Stimulated activated CD4-positive, alpha-beta T cell treated with anti-CD3 and anti-CD28 coated beads, Interleukin-1b, Interleukin-23, amount 100 ng/mL, for 48 hours (primary cell): ENCODE data around the gene SCN1B.
"Not testable (repeated sequence)": the region's sequence is repeated elsewhere in the genome, so short reads cannot be mapped to it uniquely, and the experiment has no call there.

Source experiments
- DNase-seq: peaks from one replicate; pipeline ENCODE4 v3.0.0-alpha.2; 2020

SCN1B gene

DNA sequence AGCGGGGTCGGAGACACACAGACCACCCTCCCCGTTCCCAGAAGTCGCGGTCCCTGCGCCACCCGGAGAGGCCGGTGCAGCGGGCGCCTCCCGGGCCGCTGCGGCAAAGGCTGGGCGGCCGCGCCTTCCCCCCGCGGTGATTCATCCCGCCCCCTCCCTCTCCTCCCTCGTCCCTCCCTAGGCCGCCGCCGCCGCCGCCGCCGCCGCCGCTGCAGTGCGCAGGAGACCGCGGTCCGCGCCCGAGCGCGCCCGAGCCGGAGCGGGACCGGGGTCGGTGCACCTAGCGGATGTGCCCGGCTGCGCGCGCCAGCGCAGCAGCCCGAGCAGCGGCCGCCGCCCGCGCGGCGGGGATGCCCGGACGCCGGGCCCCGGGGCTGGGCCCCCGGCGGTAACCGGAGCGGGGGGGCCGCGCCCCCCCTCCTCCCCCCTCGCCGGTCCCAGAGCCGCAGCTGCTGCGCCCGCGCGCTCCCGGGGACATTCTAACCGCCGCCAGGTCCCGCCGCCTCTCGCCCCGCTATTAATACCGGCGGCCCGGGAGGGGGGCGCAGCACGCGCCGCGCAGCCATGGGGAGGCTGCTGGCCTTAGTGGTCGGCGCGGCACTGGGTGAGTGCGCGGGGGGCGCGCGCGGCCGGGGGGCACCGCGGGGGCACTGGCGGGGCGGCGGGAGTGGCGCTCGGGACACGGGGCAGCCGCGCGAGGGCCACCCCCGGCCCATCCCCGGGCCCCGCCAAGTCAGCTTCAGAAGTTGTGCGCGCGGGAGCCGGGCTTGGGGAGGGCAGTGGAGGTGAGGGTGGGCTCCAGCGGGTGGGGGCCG is at the start of gene SCN1B:
SCN1B (plus strand) TSS at position 214 of the 815 bp plus-strand sequence; CDS start at position 565, 351 bp downstream.
- peak; percentile 77 for DNase-seq

GRCh38 chr19:34982275-34982674 is 48.0 kb upstream of the SCN1B start:
- DNase-seq: no peak

DNA sequence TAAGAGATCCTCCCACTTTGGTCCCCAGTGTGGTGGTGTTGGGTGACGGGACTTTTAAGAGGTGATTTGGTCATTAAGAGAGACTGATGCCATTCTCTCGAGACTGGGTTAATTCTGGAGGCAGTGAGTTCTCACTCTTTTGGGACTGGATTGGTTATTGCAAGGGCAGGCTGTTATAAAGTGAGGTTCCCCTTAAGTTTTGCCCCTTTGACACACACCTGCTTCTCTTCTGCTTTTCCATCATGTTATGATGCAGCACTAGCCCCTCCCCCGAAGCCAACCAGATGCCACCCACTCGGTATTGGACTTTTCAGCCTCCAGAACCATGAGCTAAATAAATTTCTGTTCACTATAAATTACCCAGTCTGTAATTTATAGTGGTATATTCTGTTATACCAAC is 46.5 kb upstream of the SCN1B start:
- DNase-seq: no peak

DNA sequence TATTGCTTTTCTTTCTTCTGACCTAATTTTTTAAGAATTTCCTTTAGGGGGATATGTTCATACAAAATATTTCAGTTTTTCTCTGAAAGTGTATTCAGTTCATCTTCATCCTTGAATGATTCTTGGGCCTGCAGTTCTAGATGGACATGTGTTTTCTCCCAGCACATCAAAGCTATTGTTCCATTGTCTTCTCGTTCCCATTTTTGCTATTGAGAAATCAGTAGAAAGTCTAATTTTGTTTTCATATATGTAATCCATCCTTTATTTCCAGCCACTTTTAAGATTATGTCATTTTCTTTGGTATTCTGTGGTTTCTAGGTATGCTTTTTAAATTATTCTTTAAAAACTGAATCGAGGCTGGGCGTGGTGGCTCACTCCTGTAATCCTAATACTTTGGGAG is 46.0 kb upstream of the SCN1B start:
- no peak for DNase-seq

DNA sequence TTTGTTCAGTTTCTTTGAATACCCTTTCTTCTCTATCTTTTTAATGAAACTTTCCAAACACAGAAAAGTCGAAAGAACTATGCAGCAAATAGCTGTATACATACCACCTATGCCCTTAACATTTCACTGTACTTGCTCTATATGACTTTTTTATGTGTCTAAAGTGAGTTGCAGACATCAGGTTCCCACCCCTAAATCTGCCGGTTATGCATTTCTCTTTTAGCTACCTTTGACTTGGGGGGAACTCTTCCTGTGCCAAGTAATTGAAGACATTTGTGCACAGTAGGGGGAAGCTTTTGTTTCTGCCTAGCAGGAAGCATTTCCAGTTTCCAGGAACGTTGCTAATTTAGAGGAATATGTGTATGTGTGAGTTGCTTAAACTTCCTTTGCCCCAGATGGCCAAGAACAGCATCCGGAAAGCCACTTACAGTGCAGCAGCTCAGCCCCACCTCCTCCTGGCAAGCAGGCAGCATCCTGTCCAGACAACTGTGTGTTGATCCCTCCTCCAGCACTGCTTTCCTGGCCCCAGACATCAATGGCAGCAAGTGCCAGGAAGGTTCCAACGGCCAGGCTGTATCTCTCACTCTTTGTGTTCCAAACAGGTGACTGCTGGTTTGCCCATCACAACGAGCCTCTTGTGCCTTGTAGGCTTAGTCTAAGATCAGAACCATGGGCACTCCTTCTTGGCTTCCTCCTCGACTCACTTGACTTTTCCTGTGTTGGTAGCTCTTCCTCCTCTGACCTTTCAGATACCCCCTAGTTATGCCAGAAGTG is 44.8 kb upstream of the SCN1B start:
- DNase-seq: no peak

- no peak for DNase-seq
Observed at GRCh38 chr19:34988119-34988518, 42.2 kb upstream of the SCN1B start.

DNA sequence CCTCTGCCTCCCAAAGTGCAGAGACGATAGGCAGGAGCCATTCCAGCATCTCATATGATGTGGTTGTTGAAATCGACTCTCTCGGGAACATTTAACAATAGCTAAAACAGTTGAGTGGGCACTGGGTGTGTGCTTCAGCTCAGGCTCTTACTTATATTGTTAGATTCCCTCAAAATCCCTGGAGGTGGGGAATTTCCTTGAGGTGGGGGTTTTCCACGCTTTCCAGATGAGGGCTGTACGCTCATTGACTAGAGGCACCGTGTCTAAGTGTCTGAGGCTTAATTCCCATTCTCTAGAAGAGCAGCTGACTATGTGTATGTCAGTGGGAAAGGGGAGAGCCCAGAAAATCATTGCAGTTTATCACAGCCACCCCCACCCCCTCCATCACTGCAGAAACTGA is 41.0 kb upstream of the SCN1B start:
- DNase-seq: no peak

- peak; percentile 78 for DNase-seq
Observed at GRCh38 chr19:34990578-34991192, 39.6 kb upstream of the SCN1B start.

- DNase-seq: no peak
Observed at GRCh38 chr19:34991542-34992333, 38.5 kb upstream of the SCN1B start.

- DNase-seq: not testable (repeated sequence)
Observed at GRCh38 chr19:34992582-34992981, 37.7 kb upstream of the SCN1B start.

- DNase-seq: no peak
Observed at GRCh38 chr19:34994286-34994642, 36.0 kb upstream of the SCN1B start.

DNA sequence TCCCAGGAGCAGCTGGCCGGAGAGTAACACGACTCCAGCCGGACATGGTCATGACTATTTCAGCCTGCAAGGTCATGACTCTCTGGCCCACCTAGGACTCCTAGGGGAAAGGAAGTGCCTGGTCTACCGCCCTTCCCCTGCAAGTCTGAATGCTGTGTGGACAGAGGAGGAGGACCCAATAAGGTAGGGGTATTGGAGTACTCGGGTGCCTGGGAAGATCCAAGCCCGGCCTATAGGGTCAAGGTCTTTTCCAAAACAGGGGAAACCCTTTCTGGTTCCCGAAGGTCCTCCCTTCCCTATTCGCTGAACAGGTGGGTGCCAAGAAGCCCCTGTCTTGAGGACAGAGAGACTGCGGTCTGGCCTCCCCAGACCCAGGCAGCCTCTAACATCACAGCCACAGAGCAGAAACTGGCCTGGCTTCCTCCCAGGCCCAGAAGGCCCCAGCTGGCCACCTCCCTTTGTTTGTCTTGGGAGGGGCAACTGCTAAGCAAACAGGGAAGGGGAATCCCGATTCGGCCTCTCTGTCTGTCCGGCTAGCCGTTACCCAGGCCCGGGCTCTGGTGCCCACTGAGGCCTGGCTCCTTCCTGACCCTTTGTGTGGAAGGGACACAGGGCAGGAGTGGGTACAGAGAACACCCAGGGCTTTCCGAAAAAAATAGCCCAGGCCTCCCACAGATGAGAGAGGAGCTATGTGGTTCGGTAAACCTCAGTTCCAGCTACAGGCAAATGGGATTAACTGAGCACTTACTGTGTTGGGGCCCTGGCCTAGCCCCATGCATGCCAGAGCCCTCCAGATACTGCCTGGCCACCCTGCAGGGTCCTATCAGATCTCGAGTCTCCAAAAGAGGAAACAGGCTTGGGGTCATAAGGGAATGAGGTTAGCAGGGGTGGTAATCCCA is 35.4 kb upstream of the SCN1B start:
- no peak for DNase-seq

DNA sequence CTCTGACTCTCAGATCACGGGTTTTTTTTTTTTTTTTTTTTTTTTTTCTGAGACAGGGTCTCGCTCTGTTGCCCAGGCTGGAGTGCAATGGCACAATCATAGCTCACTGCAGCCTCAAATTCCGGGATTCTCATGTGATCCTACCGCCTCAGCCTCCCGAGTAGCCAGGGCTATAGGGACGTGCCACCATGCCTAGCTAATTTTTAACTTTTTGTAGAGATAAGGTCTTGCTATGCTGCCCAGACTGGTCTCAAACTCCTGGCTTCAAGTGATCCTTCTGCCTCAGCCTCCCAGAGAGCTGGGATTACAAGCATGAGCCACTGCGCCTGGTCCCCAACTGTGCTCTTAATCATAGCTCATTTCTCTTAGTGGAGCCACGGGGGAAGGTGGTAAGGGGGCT is 34.7 kb upstream of the SCN1B start:
- DNase-seq: no peak

GRCh38 chr19:34997071-34997617 is 33.1 kb upstream of the SCN1B start:
- DNase-seq: no peak

DNA sequence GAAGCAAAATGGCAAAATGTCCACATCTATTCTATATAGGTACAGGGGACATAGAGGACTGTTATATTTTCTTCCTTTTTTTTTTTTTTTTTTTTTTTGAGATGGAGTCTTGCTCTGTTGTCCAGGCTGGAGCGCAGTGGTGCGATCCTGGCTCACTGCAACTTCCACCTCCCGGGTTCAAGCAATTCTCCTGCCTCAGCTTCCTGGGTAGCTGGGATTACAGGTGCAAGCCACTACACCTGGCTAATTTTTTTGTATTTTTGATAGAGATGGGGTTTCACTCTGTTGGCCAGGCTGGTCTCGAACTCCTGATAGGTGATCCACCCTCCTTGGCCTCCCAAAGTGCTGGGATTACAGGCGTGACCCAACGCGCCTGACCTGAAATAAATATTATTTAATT is 32.0 kb upstream of the SCN1B start:
- not testable (repeated sequence) for DNase-seq

- no peak for DNase-seq
Observed at GRCh38 chr19:34998777-34999497, 31.3 kb upstream of the SCN1B start.

DNA sequence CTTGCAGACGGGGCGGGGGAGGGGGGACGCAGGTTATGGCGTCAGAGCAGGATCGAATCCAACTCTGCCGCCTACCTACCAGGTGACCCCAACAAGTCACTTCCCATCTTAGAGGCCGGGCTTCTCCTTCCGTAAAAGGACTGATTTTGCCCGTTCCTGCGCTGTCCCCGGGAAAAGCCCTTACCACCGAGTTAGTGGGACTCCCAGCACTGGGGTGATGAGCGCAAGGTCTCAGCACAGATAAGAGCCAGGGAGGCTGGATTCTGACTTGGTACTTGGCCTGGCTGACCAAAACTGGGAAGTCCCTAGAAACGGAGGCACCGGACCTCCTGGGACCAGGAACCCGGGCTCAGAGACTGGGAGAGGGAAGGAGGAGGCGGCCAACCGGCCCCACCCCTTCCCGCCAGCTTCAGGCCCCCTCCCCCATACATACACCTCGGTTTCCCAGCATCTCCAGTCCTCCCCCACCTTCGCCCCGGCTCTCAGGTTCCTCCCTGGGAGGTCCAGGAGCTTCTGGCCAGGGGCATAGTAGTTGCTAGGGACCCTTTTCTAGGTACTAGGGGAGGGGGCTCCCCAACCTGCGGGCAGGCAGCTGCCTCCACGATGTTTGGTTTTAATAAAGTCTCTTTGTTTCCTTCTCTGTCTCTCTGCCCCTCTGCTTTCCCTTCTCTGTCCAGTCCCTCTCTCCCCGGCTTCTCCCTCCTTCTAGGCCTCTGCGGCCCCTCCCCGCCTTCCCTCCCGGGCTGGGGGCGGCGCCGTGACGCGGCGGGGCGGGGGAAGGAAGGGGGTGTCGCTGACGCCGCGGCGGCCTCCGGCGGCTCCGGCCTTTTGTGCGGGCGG is 30.6 kb upstream of the SCN1B start, which contains the start of gene GRAMD1A:
GRAMD1A (plus strand) TSS at position 826 of the 840 bp plus-strand sequence. CDS start 156 bp downstream, outside the sequence.
- DNase-seq: peak; percentile 71

DNA sequence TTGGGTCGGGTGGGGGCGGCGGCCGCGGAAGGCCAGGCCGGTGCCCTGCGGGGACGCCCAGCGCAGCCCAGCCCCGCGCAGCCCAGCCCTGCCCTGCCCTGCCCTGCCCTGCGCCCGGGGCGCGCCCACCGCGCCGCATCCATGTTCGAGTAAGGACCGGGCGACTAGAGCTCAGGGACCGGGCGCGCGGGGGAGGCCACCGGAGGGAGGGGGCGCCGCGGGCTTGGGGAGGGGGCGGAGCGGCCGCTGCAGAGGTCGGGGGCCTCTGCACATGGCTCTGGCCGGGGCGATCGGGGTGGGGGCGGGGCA is 30.0 kb upstream of the SCN1B start:
- no peak for DNase-seq

GRCh38 chr19:35000647-35001501 is 29.4 kb upstream of the SCN1B start:
- peak; percentile 71 for DNase-seq
